Amniotic stem cell (primary cell): ENCODE measurements around the gene CFAP206.

Source experiments
- DNase-seq: peaks from one replicate; lab custom pipeline; 2025; lab: John Stamatoyannopoulos, UW

CFAP206 gene

GRCh38 chr6:87407901-87408720, at the start of gene CFAP206:
CFAP206 (plus strand) TSS chr6:87407972; CDS start chr6:87409840, 1,868 bp downstream.
- DNase-seq = peak; percentile 40

- DNase-seq = no peak
These were observed 43.0 kb upstream of the CFAP206 start for GRCh38 chr6:87364602-87365252.

GRCh38 chr6:87366072-87366827, 41.5 kb upstream of the CFAP206 start:
- DNase-seq = no peak

GRCh38 chr6:87366899-87367298, 40.9 kb upstream of the CFAP206 start:
- no peak for DNase-seq

- no peak for DNase-seq
These were observed 34.4 kb upstream of the CFAP206 start for GRCh38 chr6:87373377-87373776.

GRCh38 chr6:87375315-87375714, 32.5 kb upstream of the CFAP206 start:
- DNase-seq = no peak

GRCh38 chr6:87376643-87377042, 31.1 kb upstream of the CFAP206 start:
- DNase-seq = no peak

GRCh38 chr6:87378947-87379346, 28.8 kb upstream of the CFAP206 start:
- DNase-seq = no peak

GRCh38 chr6:87382861-87383260, 24.9 kb upstream of the CFAP206 start:
- DNase-seq = no peak

GRCh38 chr6:87384038-87384437, 23.7 kb upstream of the CFAP206 start:
- DNase-seq = no peak

- no peak for DNase-seq
These were observed 23.3 kb upstream of the CFAP206 start for GRCh38 chr6:87384449-87384848.

GRCh38 chr6:87391334-87391733, 16.4 kb upstream of the CFAP206 start:
- no peak for DNase-seq

- peak; percentile 50 for DNase-seq
These were observed 14.6 kb upstream of the CFAP206 start for GRCh38 chr6:87393026-87393622.

- no peak for DNase-seq
These were observed 12.3 kb upstream of the CFAP206 start for GRCh38 chr6:87395431-87395830.

GRCh38 chr6:87396595-87397392, 11.0 kb upstream of the CFAP206 start:
- no peak for DNase-seq

- no peak for DNase-seq
These were observed 10.1 kb upstream of the CFAP206 start for GRCh38 chr6:87397656-87398055.

- no peak for DNase-seq
These were observed 5.9 kb upstream of the CFAP206 start for GRCh38 chr6:87401832-87402231.

- peak; percentile 40 for DNase-seq
These were observed 241 bp upstream of the CFAP206 start for GRCh38 chr6:87407561-87407900.

- DNase-seq = no peak
These were observed 966 bp downstream of the CFAP206 start for GRCh38 chr6:87408721-87409155.

GRCh38 chr6:87419266-87419665, 11.5 kb downstream of the CFAP206 start:
- no peak for DNase-seq

- DNase-seq = no peak
These were observed 12.6 kb downstream of the CFAP206 start for GRCh38 chr6:87420360-87420759.

- no peak for DNase-seq
These were observed 13.8 kb downstream of the CFAP206 start for GRCh38 chr6:87421576-87421975.
